Activated naive CD8-positive, alpha-beta T cell (primary cell): ENCODE results near the gene CHRNE.

ENCODE experiments used
- H3K27ac Mint-ChIP-seq: one replicate; pipeline ENCODE4 v1.8.0; 2021; ENCODE audit warnings: mixed read lengths
- H3K27me3 Mint-ChIP-seq: one replicate; pipeline ENCODE4 v1.8.0; 2021; ENCODE audit warnings: mixed read lengths
- H3K36me3 Mint-ChIP-seq: one replicate; pipeline ENCODE4 v1.8.0; 2021; ENCODE audit warnings: mixed read lengths
- H3K4me1 Mint-ChIP-seq: one replicate; pipeline ENCODE4 v1.8.0; 2021; ENCODE audit warnings: low read depth, mixed read lengths
- H3K4me3 Mint-ChIP-seq: one replicate; pipeline ENCODE4 v1.8.0; 2021; ENCODE audit warnings: mild to moderate bottlenecking, mixed read lengths
- H3K9me3 Mint-ChIP-seq: one replicate; pipeline ENCODE4 v1.8.0; 2021; ENCODE audit warnings: low read depth, mixed read lengths

CHRNE gene

GRCh38 chr17:4849011-4849536 lies 53.8 kb downstream of the CHRNE start:
- Mint-ChIP-seq H3K27me3 (no peaks in the 10 kb centered on the region), H3K27ac (no peak overlapping the region), H3K4me1 (peaks cover 36% of the 10 kb centered on the region)

More at GRCh38 chr17:4849011-4849536, 53.8 kb downstream of the CHRNE start:
- no peaks in the 10 kb centered on the region for H3K9me3 Mint-ChIP-seq
- H3K4me3 Mint-ChIP-seq = no peak overlapping the region
- H3K36me3 Mint-ChIP-seq = peaks cover 5% of the 10 kb centered on the region
